ENCODE measurements around the gene DLG2.

GRCh38 chr11:84558085-84558905 is 1068.8 kb downstream of the DLG2 start:
- no peak for TF ChIP-seq POLR2A (IDR thresholded peaks at IDR 0.05; ENCODE audit: low read depth, low read length)
- no peak for TF ChIP-seq CEBPB (IDR thresholded peaks at IDR 0.05; ENCODE audit: low read depth, low read length)
- peak; percentile 78 for TF ChIP-seq CTCF (conservative IDR thresholded peaks at IDR 0.05; ENCODE audit: low read depth, low read length)
- no peak for TF ChIP-seq MAZ (IDR thresholded peaks at IDR 0.05; ENCODE audit: borderline replicate concordance, low read depth, low read length)
- no peak for TF ChIP-seq MAFK (IDR thresholded peaks at IDR 0.05; ENCODE audit: low read depth, low read length)
- no peak for TF ChIP-seq USF2 (IDR thresholded peaks at IDR 0.05; ENCODE audit: low read depth, low read length)
- no peak for TF ChIP-seq RFX5 (IDR thresholded peaks at IDR 0.05; ENCODE audit: low read depth, low read length)
- no peak for TF ChIP-seq NFE2L2 (IDR thresholded peaks at IDR 0.05; ENCODE audit: low read depth, low read length)
- peak; percentile 55 for TF ChIP-seq RAD21 (IDR thresholded peaks at IDR 0.05; ENCODE audit: low read length)
- no peak for TF ChIP-seq ELK1 (IDR thresholded peaks at IDR 0.05; ENCODE audit: borderline replicate concordance, low read depth, low read length)
- TF ChIP-seq BHLHE40 (IDR thresholded peaks at IDR 0.05; ENCODE audit: low read depth, low read length): no peak

Measured in IMR-90 (cell line).